Endothelial cell of umbilical vein (primary cell): ENCODE results near the gene LRIG1. TPM values are rescaled to one million over a fixed set of nuclear protein-coding genes. Genes with fewer than 3 reads are reported as not detected.

Source experiments
- BruUV-seq: library from RNA; stranded (reverse); fragments of 400-500 nt; replicated peaks from 2 replicates; lab custom pipeline; 2021; lab: Mats Ljungman, UMichigan
- CTCF ChIA-PET: fragments of 300-600, 350-600 bp; sonication (Branson Sonifier 250); formaldehyde crosslinking; loops from one replicate; lab custom pipeline; 2021; ENCODE audit warnings: antibody characterized with exemption, inconsistent platforms; lab: Charles Lee
- POLR2A ChIA-PET: fragments of 300-600, 350-600 bp; sonication (Branson Sonifier 250); formaldehyde crosslinking; loops from one replicate; lab custom pipeline; 2021; ENCODE audit warnings: antibody characterized with exemption, inconsistent platforms; lab: Charles Lee
- DNase-seq: peaks from one replicate; pipeline ENCODE4 v3.0.0-alpha.2; 2011; ENCODE audit warnings: low read depth, low spot score
- FAIRE-seq: peaks from 2 replicates; lab custom pipeline; 2011; peaks lifted over from hg19 to GRCh38; lab: Jason Lieb, UNC
- H2AFZ ChIP-seq: 2 replicates; pipeline ENCODE4 v1.6.0; 2012; ENCODE audit warnings: low read depth, low read length, control low read depth, inconsistent platforms
- H3K27ac ChIP-seq: 2 replicates; pipeline ENCODE4 v1.5.1; 2011; ENCODE audit warnings: low read depth, mild to moderate bottlenecking, control low read depth, low read length, moderate library complexity; ENCODE audit not compliant: insufficient read depth
- H3K27me3 ChIP-seq, 2 experiments: 2 replicates each; pipeline versions ENCODE4 v1.6.0 to v1.6.1; 2011; ENCODE audit warnings: low read length in 2 of 2, mixed read lengths in 1 of 2; ENCODE audit not compliant: control insufficient read depth in 2 of 2, insufficient read depth in 2 of 2
- H3K36me3 ChIP-seq, 2 experiments: 2 replicates in 1 of 2; 3 replicates in 1 of 2; pipeline ENCODE4 v1.5.1; 2011; ENCODE audit warnings: low read length in 2 of 2, mild to moderate bottlenecking in 1 of 2, moderate library complexity in 1 of 2; ENCODE audit not compliant: control insufficient read depth in 2 of 2, insufficient read depth in 2 of 2; ENCODE audit errors: extremely low read depth in 1 of 2
- H3K4me1 ChIP-seq: 3 replicates; pipeline ENCODE4 v1.5.1; 2011; ENCODE audit warnings: mild to moderate bottlenecking, low read length; ENCODE audit not compliant: control insufficient read depth, insufficient read depth; ENCODE audit errors: extremely low read depth
- H3K4me2 ChIP-seq: 2 replicates; pipeline ENCODE4 v1.6.1; 2011; ENCODE audit warnings: low read length, control low read depth, mixed read lengths; ENCODE audit not compliant: insufficient read depth
- H3K4me3 ChIP-seq, 3 experiments: fragments of 200-600 bp in 1 of 3; sonication (generic), shearing (Covaris generic) in 1 of 3; replicated peaks in 1 of 3; 2 replicates each; pipeline ENCODE4 v1.5.1; 2011 to 2016; ENCODE audit warnings: control low read depth in 3 of 3, low read length in 3 of 3, mild to moderate bottlenecking in 2 of 3, inconsistent platforms in 1 of 3, low read depth in 1 of 3, moderate library complexity in 1 of 3; ENCODE audit not compliant: insufficient read depth in 1 of 3
- H3K79me2 ChIP-seq: 2 replicates; pipeline ENCODE4 v1.6.0; 2012; ENCODE audit warnings: low read length, inconsistent platforms; ENCODE audit not compliant: control insufficient read depth, insufficient read depth
- H3K9ac ChIP-seq: replicated peaks from 2 replicates; pipeline ENCODE3; 2011; ENCODE audit warnings: low read length, control low read depth; ENCODE audit not compliant: insufficient read depth; ENCODE audit errors: extremely low read depth
- H3K9me1 ChIP-seq: replicated peaks from 3 replicates; pipeline ENCODE4 v1.6.0; 2011; ENCODE audit warnings: mild to moderate bottlenecking, low read length; ENCODE audit not compliant: control insufficient read depth, insufficient read depth; ENCODE audit errors: extremely low read depth
- H3K9me3 ChIP-seq: replicated peaks from 2 replicates; pipeline ENCODE4 v1.5.1; 2012; ENCODE audit warnings: low read length, inconsistent platforms; ENCODE audit not compliant: control insufficient read depth, insufficient read depth
- H4K20me1 ChIP-seq: replicated peaks from 2 replicates; pipeline ENCODE3; 2011; ENCODE audit warnings: mild to moderate bottlenecking, low read length; ENCODE audit not compliant: control insufficient read depth, insufficient read depth; ENCODE audit errors: extremely low read depth
- CTCF ChIP-seq, 2 donors: IDR thresholded peaks; 1 replicate in 1 of 2; 2 replicates in 1 of 2; pipeline ENCODE4 v1.5.1; 2011; ENCODE audit warnings: low read length in 2 of 2, mild to moderate bottlenecking in 2 of 2, moderate library complexity in 2 of 2, control low read depth in 1 of 2, inconsistent platforms in 1 of 2, low read depth in 1 of 2; ENCODE audit not compliant: insufficient read depth in 1 of 2; ENCODE audit errors: extremely low read depth in 1 of 2
- EZH2 ChIP-seq: IDR thresholded peaks from 2 replicates; pipeline ENCODE4 v1.6.1; 2012; ENCODE audit warnings: borderline replicate concordance, low read depth, mild to moderate bottlenecking, moderate library complexity, low read length, inconsistent platforms; ENCODE audit not compliant: severe bottlenecking
- FOS ChIP-seq: IDR thresholded peaks from 2 replicates; pipeline ENCODE4 v1.6.1; 2011; ENCODE audit warnings: mild to moderate bottlenecking, low read length, moderate library complexity, borderline replicate concordance; ENCODE audit not compliant: insufficient read depth
- GATA2 ChIP-seq: IDR thresholded peaks from 2 replicates; pipeline ENCODE4 v1.7.0; 2011; ENCODE audit warnings: low read depth, mild to moderate bottlenecking, moderate library complexity, mixed read lengths, low read length; ENCODE audit not compliant: insufficient read length, insufficient read depth
- JUN ChIP-seq: IDR thresholded peaks from 2 replicates; pipeline ENCODE4 v1.6.1; 2011; ENCODE audit warnings: borderline replicate concordance, low read depth; ENCODE audit not compliant: insufficient read length, insufficient read depth
- MYC ChIP-seq: IDR thresholded peaks from one replicate; pipeline ENCODE4 v1.6.1; 2011; ENCODE audit warnings: mild to moderate bottlenecking, low read depth, low read length
- POLR2AphosphoS5 ChIP-seq: IDR thresholded peaks from 2 replicates; pipeline ENCODE4 v1.6.1; 2012; ENCODE audit warnings: low read depth, mild to moderate bottlenecking, control low read depth, low read length, moderate library complexity; ENCODE audit not compliant: insufficient read depth
- dilution Hi-C: fragments of 300-500 bp; cut with MboI; formaldehyde crosslinking; loops from one replicate; pipeline ENCODE4 v1.15.0; 2019; ENCODE audit warnings: low sequenced_read_pairs; ENCODE audit not compliant: extremely low pct_ligation_motif_present
- intact Hi-C: fragments of 100-400 bp; cut with micrococcal nuclease; formaldehyde crosslinking; loops from one replicate; pipeline ENCODE4 v1.10.0; 2022
- polyA plus RNA-seq, 4 experiments: library from polyadenylated mRNA; depleted of rRNA in 3 of 4; stranded (reverse) in 3 of 4; unstranded in 1 of 4; fragments of >200 nt; gene quantifications; 2 replicates each; pipeline versions ENCODE4 v1.2.1 to v1.2.3, GENCODE V29; 2011 to 2012; ENCODE audit warnings: missing spikeins in 1 of 4
- total RNA-seq: library from RNA; stranded (reverse); gene quantifications from 2 replicates; pipeline ENCODE4 v1.2.3, GENCODE V29; 2021
- TF ChIP-seq, protein P1 (sequence below): IDR thresholded peaks from 2 replicates; pipeline ENCODE4 v1.6.1; 2011; ENCODE audit not compliant: insufficient read depth, insufficient read length

Gene LRIG1
- total and polyA plus RNA-seq, 2 donors (not counting 3 experiments of a cell fraction or from before 2014, with no cell fraction given), result 50.3 to 52.2 TPM

- no peak overlapping the region for H3K4me3 ChIP-seq
- POLR2A ChIA-PET, result no interaction called here
- intact Hi-C loops (no loop called here), dilution Hi-C loops (no loop called here)
- H4K20me1 ChIP-seq, result no peaks in the 10 kb centered on the region
- H3K9me3 ChIP-seq, result no peaks in the 10 kb centered on the region
- no peak for FAIRE-seq
- CTCF ChIA-PET, result no interaction called here
- DNase-seq, result no peak
- no peaks in the 10 kb centered on the region for H3K9me1 ChIP-seq
- no peak overlapping the region for H3K9ac ChIP-seq
- no peaks in the 10 kb centered on the region for H3K36me3 ChIP-seq
- no peaks in the 10 kb centered on the region for H3K4me1 ChIP-seq
- H3K79me2 ChIP-seq, result no peaks in the 10 kb centered on the region
- TF ChIP-seq GATA2 (no peak), MYC (no peak), CTCF (IDR thresholded peaks at IDR 0.05; ENCODE audit: extremely low read depth in 1 of 2, insufficient read depth in 1 of 2, low read depth in 1 of 2, low read length in 2 of 2) (no peak), EZH2 (no peak), FOS (no peak), JUN (no peak), POLR2AphosphoS5 (no peak)
- TF ChIP-seq, protein P1, sequence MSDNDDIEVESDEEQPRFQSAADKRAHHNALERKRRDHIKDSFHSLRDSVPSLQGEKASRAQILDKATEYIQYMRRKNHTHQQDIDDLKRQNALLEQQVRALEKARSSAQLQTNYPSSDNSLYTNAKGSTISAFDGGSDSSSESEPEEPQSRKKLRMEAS, result no peak
- no TSS peak for BruUV-seq
- H3K27ac ChIP-seq, result no peak overlapping the region
- H3K27me3 ChIP-seq, result peaks cover 3 to 5% of the 10 kb centered on the region in 2 experiments
- no peak overlapping the region for H3K4me2 ChIP-seq
- H2AFZ ChIP-seq, result no peak overlapping the region
Observed at GRCh38 chr3:66527246-66527645, 26.4 kb upstream of the LRIG1 start.
